Vagina (tissue), 2 donors: ENCODE measurements around the gene SHLD1. TPM values are rescaled to one million over a fixed set of nuclear protein-coding genes. Genes with fewer than 3 reads are reported as not detected.
A peak's percentile ranks its signal among the peaks of the same experiment; 100 is the strongest.

ENCODE experiments used
- DNase-seq, 2 donors: peaks; one replicate each; pipeline ENCODE4 v3.0.0-alpha.2; 2017; ENCODE audit errors: extremely low spot score in 2 of 2
- H3K27ac ChIP-seq: fragments of 200-600 bp; sonication (generic); one replicate; pipeline ENCODE4 v1.5.1; 2019
- H3K27me3 ChIP-seq: fragments of 200-600 bp; sonication (generic); one replicate; pipeline ENCODE4 v1.5.1; 2019
- H3K36me3 ChIP-seq, 2 donors: fragments of 200-600 bp; sonication (generic); one replicate each; pipeline ENCODE4 v1.5.1; 2017 to 2019
- H3K4me1 ChIP-seq: fragments of 200-600 bp; sonication (generic); one replicate; pipeline ENCODE4 v1.5.1; 2019
- H3K4me3 ChIP-seq, 2 donors: fragments of 200-600 bp; sonication (generic); 1 replicate in 1 of 2; 2 replicates in 1 of 2; pipeline ENCODE4 v1.5.1; 2016 to 2019
- H3K9me3 ChIP-seq: fragments of 200-600 bp; sonication (generic); one replicate; pipeline ENCODE4 v1.5.1; 2019
- CTCF ChIP-seq, 3 experiments: fragments of 450-650 bp in 2 of 3; fragments of 200-600 bp in 1 of 3; sonication (generic) in 1 of 3; IDR thresholded peaks; one replicate each; pipeline ENCODE4 v1.5.1; 2017 to 2019; ENCODE audit warnings: antibody characterized with exemption in 3 of 3, mild to moderate bottlenecking in 2 of 3, moderate library complexity in 2 of 3
- POLR2A ChIP-seq, 2 donors: fragments of 450-650 bp; IDR thresholded peaks; one replicate each; pipeline ENCODE4 v1.6.1; 2017; ENCODE audit warnings: antibody characterized with exemption in 2 of 2, mild to moderate bottlenecking in 2 of 2, moderate library complexity in 2 of 2
- POLR2AphosphoS5 ChIP-seq, 2 donors: sonication (generic); formaldehyde crosslinking; IDR thresholded peaks; one replicate each; pipeline ENCODE4 v1.9.0; 2017; ENCODE audit warnings: antibody characterized with exemption in 2 of 2, mild to moderate bottlenecking in 2 of 2, low read depth in 1 of 2; ENCODE audit not compliant: insufficient read depth in 1 of 2
- intact Hi-C: fragments of 100-400 bp; cut with DNase I; formaldehyde crosslinking; loops from one replicate; pipeline ENCODE4 v1.15.1; 2023
- total RNA-seq: library from RNA; depleted of rRNA; stranded (reverse); fragments of >200 nt; gene quantifications from one replicate; pipeline ENCODE4 v1.2.3, GENCODE V29; 2016

Gene SHLD1
- total RNA-seq, 1 donor from 2014 or later: 0.98 TPM

- Histone ChIP-seq H3K9me3 (no peaks in the 10 kb centered on the region), H3K36me3 (no peaks in the 10 kb centered on the region)
Measured at GRCh38 chr20:5844063-5844681, 94.0 kb downstream of the SHLD1 start.

GRCh38 chr20:5845681-5846615, 95.7 kb downstream of the SHLD1 start:
- Histone ChIP-seq H3K4me1 (peaks cover 12% of the 10 kb centered on the region), H3K27me3 (no peaks in the 10 kb centered on the region), H3K9me3 (no peaks in the 10 kb centered on the region), H3K27ac (peak overlapping the region; percentile 22), H3K4me3 (peak overlapping the region; percentile 3 to 34), H3K36me3 (no peaks in the 10 kb centered on the region)
- TF ChIP-seq POLR2A (IDR thresholded peaks at IDR 0.05) (no peak), POLR2AphosphoS5 (IDR thresholded peaks at IDR 0.05; ENCODE audit: insufficient read depth in 1 of 2, low read depth in 1 of 2) (no peak), CTCF (IDR thresholded peaks at IDR 0.05) (no peak)
- intact Hi-C loops: no loop called here
- DNase-seq: no peak

More at GRCh38 chr20:5844063-5844681, 94.0 kb downstream of the SHLD1 start:
- no peak for TF ChIP-seq POLR2AphosphoS5 (IDR thresholded peaks at IDR 0.05; ENCODE audit: insufficient read depth in 1 of 2, low read depth in 1 of 2)
- TF ChIP-seq POLR2A (IDR thresholded peaks at IDR 0.05): no peak
- TF ChIP-seq CTCF (IDR thresholded peaks at IDR 0.05): no peak
- H3K27me3 ChIP-seq: no peaks in the 10 kb centered on the region
- H3K27ac ChIP-seq: no peak overlapping the region
- peaks cover 12% of the 10 kb centered on the region for H3K4me1 ChIP-seq
- no peak for DNase-seq
- intact Hi-C loops: no loop called here
- H3K4me3 ChIP-seq: no peak overlapping the region

GRCh38 chr20:5848711-5849505, 98.7 kb downstream of the SHLD1 start:
- Histone ChIP-seq H3K9me3 (no peaks in the 10 kb centered on the region), H3K36me3 (no peaks in the 10 kb centered on the region), H3K4me1 (peaks cover 4% of the 10 kb centered on the region), H3K27ac (no peak overlapping the region), H3K27me3 (no peaks in the 10 kb centered on the region), H3K4me3 (no peak overlapping the region)
- DNase-seq: no peak
- TF ChIP-seq CTCF (IDR thresholded peaks at IDR 0.05): no peak
- TF ChIP-seq POLR2AphosphoS5 (IDR thresholded peaks at IDR 0.05; ENCODE audit: insufficient read depth in 1 of 2, low read depth in 1 of 2): no peak
- no peak for TF ChIP-seq POLR2A (IDR thresholded peaks at IDR 0.05)
- intact Hi-C loops: no loop called here

- Histone ChIP-seq H3K27ac (no peak overlapping the region), H3K4me1 (no peaks in the 10 kb centered on the region), H3K4me3 (no peak overlapping the region), H3K27me3 (no peaks in the 10 kb centered on the region), H3K9me3 (no peaks in the 10 kb centered on the region), H3K36me3 (no peaks in the 10 kb centered on the region)
- no peak for TF ChIP-seq POLR2AphosphoS5 (IDR thresholded peaks at IDR 0.05; ENCODE audit: insufficient read depth in 1 of 2, low read depth in 1 of 2)
- TF ChIP-seq CTCF (IDR thresholded peaks at IDR 0.05): no peak
- TF ChIP-seq POLR2A (IDR thresholded peaks at IDR 0.05): no peak
- intact Hi-C loops: no loop called here
- DNase-seq: no peak
Measured at GRCh38 chr20:5855939-5856338, 105.7 kb downstream of the SHLD1 start.
